ENCODE data around the gene SNW1. TPM values are rescaled to one million over a fixed set of nuclear protein-coding genes. Genes with fewer than 3 reads are reported as not detected.

Gene SNW1
- total RNA-seq, 1 experiment from 2014 or later = 67.0 TPM

DNA sequence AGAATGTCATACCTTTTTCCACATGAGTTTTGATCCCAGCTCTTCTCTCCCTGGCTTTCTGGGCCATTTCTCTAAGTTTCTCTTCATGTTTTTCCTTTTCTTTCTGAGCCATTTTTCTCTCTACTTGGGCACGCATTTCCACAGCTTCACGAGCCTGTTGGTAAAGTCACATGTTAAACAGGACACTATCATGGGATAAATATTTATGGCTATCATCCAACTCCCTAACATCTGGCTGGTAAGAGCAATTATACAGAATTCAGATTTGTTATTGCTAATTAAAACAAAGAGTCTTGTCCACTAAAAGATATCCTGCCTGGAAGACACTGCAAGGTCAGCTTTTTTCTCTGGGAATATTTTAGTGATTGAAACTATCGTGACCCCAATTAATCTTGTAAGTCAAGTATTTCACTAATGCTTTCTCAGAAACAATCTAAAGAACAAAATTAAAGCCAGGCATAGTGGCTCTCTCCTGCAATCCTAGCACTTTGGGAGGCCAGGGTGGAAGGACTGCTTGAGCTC lies 29.9 kb downstream of the SNW1 start:
- peaks cover 50% of the 10 kb centered on the region for H3K36me3 ChIP-seq (ENCODE audit: control insufficient read depth, insufficient read depth, low read length)
- BruUV-seq (replicated peaks) = no TSS peak
- DNase-seq (ENCODE audit: low read depth, low spot score) (no peak), ATAC-seq (no peak)
- TF ChIP-seq TCF7L2 (IDR thresholded peaks at IDR 0.05; ENCODE audit: low read depth, low read length) (no peak), SIN3A (IDR thresholded peaks at IDR 0.05; ENCODE audit: borderline replicate concordance, insufficient read depth, low read depth, low read length) (no peak), POLR2AphosphoS5 (IDR thresholded peaks at IDR 0.05; ENCODE audit: low read depth, low read length) (no peak)
- TF ChIP-seq, protein P1, sequence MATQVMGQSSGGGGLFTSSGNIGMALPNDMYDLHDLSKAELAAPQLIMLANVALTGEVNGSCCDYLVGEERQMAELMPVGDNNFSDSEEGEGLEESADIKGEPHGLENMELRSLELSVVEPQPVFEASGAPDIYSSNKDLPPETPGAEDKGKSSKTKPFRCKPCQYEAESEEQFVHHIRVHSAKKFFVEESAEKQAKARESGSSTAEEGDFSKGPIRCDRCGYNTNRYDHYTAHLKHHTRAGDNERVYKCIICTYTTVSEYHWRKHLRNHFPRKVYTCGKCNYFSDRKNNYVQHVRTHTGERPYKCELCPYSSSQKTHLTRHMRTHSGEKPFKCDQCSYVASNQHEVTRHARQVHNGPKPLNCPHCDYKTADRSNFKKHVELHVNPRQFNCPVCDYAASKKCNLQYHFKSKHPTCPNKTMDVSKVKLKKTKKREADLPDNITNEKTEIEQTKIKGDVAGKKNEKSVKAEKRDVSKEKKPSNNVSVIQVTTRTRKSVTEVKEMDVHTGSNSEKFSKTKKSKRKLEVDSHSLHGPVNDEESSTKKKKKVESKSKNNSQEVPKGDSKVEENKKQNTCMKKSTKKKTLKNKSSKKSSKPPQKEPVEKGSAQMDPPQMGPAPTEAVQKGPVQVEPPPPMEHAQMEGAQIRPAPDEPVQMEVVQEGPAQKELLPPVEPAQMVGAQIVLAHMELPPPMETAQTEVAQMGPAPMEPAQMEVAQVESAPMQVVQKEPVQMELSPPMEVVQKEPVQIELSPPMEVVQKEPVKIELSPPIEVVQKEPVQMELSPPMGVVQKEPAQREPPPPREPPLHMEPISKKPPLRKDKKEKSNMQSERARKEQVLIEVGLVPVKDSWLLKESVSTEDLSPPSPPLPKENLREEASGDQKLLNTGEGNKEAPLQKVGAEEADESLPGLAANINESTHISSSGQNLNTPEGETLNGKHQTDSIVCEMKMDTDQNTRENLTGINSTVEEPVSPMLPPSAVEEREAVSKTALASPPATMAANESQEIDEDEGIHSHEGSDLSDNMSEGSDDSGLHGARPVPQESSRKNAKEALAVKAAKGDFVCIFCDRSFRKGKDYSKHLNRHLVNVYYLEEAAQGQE (IDR thresholded peaks at IDR 0.05; ENCODE audit: insufficient read depth in 1 of 2, low read depth in 2 of 2, low read length in 1 of 2) = no peak
- TF ChIP-seq, protein P2, sequence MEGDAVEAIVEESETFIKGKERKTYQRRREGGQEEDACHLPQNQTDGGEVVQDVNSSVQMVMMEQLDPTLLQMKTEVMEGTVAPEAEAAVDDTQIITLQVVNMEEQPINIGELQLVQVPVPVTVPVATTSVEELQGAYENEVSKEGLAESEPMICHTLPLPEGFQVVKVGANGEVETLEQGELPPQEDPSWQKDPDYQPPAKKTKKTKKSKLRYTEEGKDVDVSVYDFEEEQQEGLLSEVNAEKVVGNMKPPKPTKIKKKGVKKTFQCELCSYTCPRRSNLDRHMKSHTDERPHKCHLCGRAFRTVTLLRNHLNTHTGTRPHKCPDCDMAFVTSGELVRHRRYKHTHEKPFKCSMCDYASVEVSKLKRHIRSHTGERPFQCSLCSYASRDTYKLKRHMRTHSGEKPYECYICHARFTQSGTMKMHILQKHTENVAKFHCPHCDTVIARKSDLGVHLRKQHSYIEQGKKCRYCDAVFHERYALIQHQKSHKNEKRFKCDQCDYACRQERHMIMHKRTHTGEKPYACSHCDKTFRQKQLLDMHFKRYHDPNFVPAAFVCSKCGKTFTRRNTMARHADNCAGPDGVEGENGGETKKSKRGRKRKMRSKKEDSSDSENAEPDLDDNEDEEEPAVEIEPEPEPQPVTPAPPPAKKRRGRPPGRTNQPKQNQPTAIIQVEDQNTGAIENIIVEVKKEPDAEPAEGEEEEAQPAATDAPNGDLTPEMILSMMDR (IDR thresholded peaks at IDR 0.05) = no peak
- ChIA-PET CTCF (no interaction called here), POLR2A (no interaction called here)
- no peaks in the 10 kb centered on the region for H3K4me1 ChIP-seq (ENCODE audit: control insufficient read depth, insufficient read depth, low read length)
- H3K27ac ChIP-seq (ENCODE audit: low read length) = no peak overlapping the region
- intact Hi-C loops (cut with micrococcal nuclease; ENCODE audit: unreplicated experiment) (no loop called here), in situ Hi-C loops (cut with HindIII; ENCODE audit: low pct_unique_long_range_greater_than_20kb, low sequenced_read_pairs) (no loop called here)
- no peak overlapping the region for H3K4me3 ChIP-seq (ENCODE audit: low read depth in 2 of 2, low read length in 2 of 2)
- no peaks in the 10 kb centered on the region for H3K27me3 ChIP-seq (ENCODE audit: control insufficient read depth, insufficient read depth, low read length)
- H3K9me3 ChIP-seq (ENCODE audit: control insufficient read depth, insufficient read depth, low read depth, low read length) = no peaks in the 10 kb centered on the region

DNA sequence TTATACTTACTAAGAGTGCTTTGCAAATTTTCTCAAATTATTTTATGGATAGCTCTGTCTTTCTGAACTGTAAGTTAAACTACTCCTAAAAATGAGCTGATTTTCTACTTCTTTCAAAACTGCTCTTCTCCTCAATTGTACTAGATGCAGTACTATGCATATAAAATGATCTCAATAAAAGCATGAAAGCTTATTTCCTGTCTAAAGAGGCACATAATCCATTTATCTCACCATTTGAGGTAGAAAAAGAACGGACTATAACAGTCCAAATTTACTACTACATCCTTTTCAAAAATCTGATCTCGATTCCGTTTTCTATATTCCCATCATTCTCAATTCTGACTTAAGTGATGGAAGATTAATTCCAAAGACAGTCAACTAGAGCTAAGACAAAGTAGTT lies 38.7 kb downstream of the SNW1 start:
- BruUV-seq (replicated peaks) = no TSS peak
- intact Hi-C loops (cut with micrococcal nuclease; ENCODE audit: unreplicated experiment) (no loop called here), in situ Hi-C loops (cut with HindIII; ENCODE audit: low pct_unique_long_range_greater_than_20kb, low sequenced_read_pairs) (no loop called here)
- no peak for DNase-seq (ENCODE audit: low read depth, low spot score)
- TF ChIP-seq, protein P1 (IDR thresholded peaks at IDR 0.05; ENCODE audit: insufficient read depth in 1 of 2, low read depth in 2 of 2, low read length in 1 of 2) = no peak
- no peak for TF ChIP-seq TCF7L2 (IDR thresholded peaks at IDR 0.05; ENCODE audit: low read depth, low read length)
- TF ChIP-seq SIN3A (IDR thresholded peaks at IDR 0.05; ENCODE audit: borderline replicate concordance, insufficient read depth, low read depth, low read length) = no peak
- TF ChIP-seq POLR2AphosphoS5 (IDR thresholded peaks at IDR 0.05; ENCODE audit: low read depth, low read length) = no peak
- TF ChIP-seq, protein P2 (IDR thresholded peaks at IDR 0.05) = no peak
- ChIA-PET POLR2A (no interaction called here), CTCF (no interaction called here)
- Histone ChIP-seq H3K4me3 (ENCODE audit: low read depth in 2 of 2, low read length in 2 of 2) (no peak overlapping the region), H3K4me1 (ENCODE audit: control insufficient read depth, insufficient read depth, low read length) (no peaks in the 10 kb centered on the region), H3K36me3 (ENCODE audit: control insufficient read depth, insufficient read depth, low read length) (peaks cover 19% of the 10 kb centered on the region; the same call in 1 of the 2 replicates), H3K9me3 (ENCODE audit: control insufficient read depth, insufficient read depth, low read depth, low read length) (no peaks in the 10 kb centered on the region), H3K27me3 (ENCODE audit: control insufficient read depth, insufficient read depth, low read length) (no peaks in the 10 kb centered on the region), H3K27ac (ENCODE audit: low read length) (no peak overlapping the region)
- no peak for ATAC-seq

Measured in Panc1 (cell line).